Measurements from ENCODE around the gene LIPT1. TPM values are rescaled to one million over a fixed set of nuclear protein-coding genes. Genes with fewer than 3 reads are reported as not detected.
"Not testable (repeated sequence)": the region's sequence is repeated elsewhere in the genome, so short reads cannot be mapped to it uniquely, and the experiment has no call there.

The LIPT1 gene
- total RNA-seq = 3.3 TPM

- ATAC-seq = peak; percentile 95
These were observed at the start of gene LIPT1, which contains the start of gene TSGA10 for GRCh38 chr2:99154643-99155536. Gene LIPT1 (plus strand): TSS chr2:99154967. CDS start chr2:99161958, 6,991 bp downstream. Gene TSGA10 (minus strand): TSS chr2:99154942. CDS start chr2:99109439, 45,503 bp downstream.

DNA sequence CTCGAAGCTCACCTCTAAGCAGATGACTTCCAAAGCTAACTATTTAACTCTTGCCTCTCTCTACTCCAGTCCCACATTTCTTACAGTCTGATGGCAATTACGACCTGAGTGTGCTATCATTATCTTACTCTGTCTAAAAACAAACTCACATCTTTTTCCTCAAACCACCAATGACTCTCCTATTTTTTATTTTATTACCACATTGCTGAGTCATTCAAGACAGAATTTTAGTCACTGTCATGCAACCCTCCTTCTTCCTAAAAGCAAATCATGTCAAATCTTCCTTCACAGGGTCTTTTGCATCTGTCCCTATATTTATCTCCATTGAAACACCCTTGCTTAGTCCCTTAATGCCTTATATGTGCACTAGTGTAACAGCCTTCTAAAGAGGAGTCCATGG, 47.9 kb upstream of the LIPT1 start:
- no peak for ATAC-seq

DNA sequence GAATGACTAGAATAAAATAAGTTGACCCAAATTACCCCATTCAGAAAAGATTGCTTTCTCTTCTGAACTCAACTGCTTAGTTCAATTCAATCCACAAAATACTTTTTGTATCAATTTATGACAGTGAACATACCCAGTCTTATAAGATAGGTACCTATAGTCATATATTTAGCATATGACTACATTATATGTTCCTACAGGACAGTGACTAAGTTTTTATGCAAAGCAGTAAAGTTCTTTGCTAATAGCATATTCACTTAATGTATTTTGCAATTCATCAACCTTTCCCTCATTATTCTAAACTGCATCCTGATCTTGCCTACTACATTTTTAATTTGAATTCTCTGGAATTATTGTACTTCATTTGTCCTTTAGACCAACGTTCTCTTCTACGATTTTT, 43.5 kb upstream of the LIPT1 start:
- no peak for ATAC-seq

DNA sequence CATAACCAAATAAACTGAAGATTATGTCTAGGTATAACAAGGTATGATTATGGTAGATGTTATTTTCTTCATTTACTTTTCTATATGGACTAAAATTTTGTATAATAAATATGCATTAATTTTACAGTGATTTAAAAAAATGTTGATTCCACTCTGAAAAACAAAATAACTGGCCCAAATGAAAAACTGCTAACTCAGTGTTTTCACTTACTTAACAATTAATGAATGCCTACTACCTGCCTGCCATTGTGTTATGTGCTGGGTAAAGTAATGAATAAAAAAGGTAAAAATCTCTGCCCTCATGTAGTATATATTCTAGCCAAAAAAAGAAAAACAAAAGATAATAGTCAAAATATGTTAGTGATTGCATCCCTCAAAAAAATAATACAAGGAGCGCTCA, 42.8 kb upstream of the LIPT1 start:
- ATAC-seq = no peak

DNA sequence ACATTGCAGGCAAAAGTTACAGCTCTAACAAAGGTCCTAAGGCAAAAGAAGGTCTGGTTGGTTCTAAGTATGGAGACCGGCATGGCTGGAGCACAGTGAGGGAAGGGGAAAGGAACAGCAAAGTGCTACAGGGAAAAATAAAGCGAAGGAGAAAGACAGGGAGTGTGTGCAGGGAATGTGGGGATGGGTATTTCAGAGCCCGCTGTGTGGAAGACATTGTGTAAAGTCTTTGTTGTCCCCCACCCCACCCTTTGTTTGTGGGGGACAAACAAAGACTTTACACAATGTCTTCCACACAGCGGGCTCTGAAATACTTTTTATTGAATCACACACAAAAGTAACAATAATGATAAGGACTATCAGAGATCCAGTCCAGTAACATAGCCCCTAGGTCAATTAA, 42.1 kb upstream of the LIPT1 start:
- ATAC-seq = no peak

- no peak for ATAC-seq
These were observed 26.8 kb upstream of the LIPT1 start for GRCh38 chr2:99127981-99128380.

- ATAC-seq = not testable (repeated sequence)
These were observed 19.7 kb upstream of the LIPT1 start for GRCh38 chr2:99135044-99135556.

GRCh38 chr2:99139003-99139402, 15.8 kb upstream of the LIPT1 start:
- no peak for ATAC-seq

DNA sequence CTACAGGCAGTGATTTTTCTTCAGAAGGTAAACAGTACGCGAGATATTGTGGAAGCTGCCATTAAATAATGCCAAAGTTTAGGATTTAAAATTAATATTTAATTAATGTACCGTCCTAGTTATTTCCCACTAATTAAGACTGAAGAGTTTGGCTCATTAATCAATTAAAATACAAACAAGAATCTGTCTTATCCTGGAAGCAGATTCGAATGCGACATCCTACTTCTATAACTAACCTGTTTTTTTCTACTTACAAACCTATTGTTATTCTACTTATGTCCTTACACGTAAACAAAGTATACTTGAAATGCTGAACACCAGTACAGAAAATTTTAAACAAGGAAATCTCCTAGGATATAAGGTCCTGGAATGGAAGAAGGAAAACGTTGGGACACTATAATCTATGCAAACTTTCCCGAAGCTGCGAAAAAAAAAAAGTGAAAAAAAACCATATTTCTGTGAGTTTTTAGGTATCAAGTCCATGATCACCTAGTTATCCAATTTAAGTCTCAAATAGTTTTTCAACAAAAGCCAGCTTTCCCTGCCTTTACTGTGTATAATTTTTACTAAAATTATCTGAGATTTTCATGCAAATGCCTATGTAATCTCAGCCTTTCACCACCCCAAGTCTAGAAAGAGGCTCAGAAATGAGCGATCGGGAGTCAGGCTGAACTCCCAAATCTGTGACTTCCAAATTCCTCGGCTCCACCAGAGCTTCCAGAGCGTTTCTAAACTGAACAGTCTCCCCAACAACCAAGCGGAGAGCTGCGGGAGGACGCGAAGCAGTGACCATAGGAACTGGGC, 14.5 kb upstream of the LIPT1 start:
- no peak for ATAC-seq

GRCh38 chr2:99140860-99141109, 14.0 kb upstream of the LIPT1 start:
- ATAC-seq = no peak

GRCh38 chr2:99141110-99142108, 13.4 kb upstream of the LIPT1 start, which contains the start of gene C2orf15:
Gene C2orf15 (plus strand): TSS chr2:99141707. CDS start chr2:99150559, 8,852 bp downstream.
- peak; percentile 98 for ATAC-seq

DNA sequence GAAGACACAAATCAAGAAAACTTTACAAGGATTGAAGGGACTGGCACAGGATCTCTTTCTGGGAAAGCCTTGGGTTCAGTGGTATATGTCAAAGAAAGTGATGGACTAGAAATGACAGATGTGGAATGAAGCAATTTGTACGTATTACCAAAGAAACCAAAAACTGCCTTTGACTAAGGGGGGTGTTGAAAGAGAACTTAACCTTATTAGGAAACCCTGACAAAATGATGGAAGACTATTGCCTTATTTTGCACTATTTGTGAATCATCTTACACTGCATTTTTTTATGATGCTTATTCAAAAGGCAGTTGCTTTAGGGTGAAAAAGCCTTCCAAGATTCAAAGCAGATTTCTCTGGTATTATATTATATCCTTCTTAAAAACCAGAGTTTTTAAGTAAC, 4.1 kb upstream of the LIPT1 start:
- no peak for ATAC-seq

DNA sequence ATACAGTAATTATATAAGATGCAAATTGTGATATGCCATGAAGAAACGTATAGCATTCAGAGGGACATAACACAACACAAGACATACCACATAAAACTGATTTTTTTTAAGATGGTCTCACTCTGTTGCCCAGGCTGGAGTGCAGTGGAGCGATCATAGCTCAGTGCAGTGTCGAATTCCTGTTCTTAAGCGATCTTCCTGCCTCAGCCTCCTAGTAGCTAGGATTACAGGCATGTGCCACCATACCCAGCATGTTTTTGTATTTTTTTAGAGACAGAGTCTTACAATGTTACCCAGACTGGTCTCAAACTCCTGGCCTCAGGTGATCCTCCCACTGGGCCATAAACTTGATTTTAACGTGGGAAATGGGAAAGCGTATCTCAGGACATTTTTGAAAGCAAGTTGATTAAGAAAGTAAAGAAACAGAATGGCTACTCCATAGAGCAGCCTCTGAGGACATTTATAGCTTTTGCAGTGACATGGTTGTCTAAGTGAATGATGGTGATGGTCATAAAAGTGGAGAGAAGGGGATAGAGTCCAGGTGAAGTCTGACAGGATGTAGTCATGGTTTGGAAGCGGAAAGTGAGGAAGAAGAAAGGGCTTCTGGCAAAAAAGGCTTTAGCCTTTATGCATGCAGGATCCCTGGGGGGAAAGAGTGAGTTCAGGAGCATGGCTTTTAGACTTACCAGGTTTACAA, 2.4 kb upstream of the LIPT1 start:
- no peak for ATAC-seq

DNA sequence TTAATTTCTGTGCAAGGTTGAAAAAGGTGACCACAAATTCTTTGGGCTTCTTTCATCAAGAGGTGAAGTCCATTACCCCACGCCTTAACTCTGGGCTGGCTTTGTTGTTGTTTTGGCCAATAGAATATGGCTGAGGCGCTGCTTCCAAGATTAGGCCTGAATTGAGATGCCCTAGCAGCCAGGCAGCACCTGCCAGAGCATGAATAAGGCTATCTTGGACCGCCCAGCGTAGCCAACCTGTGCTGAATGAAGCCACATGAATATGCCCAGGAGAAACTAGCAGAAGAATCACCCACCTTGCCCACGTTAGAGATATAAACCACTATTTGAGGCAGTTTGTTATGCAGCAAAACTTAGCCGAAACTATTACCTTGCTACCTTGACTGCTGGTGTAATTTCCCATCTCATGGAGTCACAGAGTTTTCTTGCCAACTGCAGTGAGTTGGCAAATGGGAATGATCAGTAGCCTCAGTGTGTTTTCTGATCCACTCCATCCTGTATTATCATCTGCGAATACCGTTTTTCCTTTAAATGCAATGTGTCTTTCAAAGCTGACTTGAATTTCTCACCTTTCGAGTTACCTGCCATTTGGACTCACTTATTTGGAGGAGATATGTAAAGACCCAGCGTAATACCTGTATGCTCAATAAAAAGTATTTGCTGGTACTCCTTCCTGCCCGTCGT, 704 bp upstream of the LIPT1 start:
- no peak for ATAC-seq

GRCh38 chr2:99156891-99157290, 2.1 kb downstream of the LIPT1 start:
- ATAC-seq = no peak

DNA sequence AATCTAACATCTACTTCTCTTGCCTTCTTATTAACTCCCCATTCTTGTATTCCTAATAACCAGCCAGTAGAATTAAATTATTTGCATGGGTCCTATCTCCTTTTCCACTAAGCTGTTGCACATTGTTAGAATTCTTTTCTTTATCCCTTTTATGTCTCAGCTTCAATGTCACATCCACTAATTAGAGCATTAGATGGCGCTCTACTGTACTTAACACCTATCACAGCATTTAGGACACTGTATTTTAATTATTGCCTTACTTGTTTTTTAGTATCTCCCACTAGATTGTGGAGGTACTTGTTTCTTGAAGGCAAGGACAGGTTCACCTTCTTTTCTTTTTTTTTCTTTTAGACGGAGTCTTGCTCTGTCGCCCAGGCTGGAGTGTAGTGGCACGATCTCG, 3.8 kb downstream of the LIPT1 start:
- no peak for ATAC-seq

- peak; percentile 61 for ATAC-seq
These were observed 4.8 kb downstream of the LIPT1 start for GRCh38 chr2:99159594-99159993.

DNA sequence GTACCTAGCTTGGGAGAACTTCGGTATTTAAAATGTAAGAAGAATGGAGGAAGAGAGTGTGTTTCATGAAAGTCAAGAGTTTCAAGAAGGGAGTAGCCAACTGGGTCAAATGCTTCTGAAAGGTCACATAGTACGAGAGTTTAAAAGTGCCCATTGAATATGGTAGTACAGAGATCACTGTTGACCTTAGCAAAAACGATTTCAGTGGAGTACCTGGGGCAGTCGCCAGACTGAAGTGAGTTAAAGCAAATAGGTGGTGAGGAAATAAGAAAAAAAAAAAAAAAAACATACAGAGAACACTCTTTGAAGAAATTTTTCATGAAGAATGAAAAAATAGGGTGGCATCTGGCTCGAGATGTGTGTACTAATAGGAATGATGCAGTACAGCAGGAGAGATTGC, 11.5 kb downstream of the LIPT1 start:
- ATAC-seq = no peak

DNA sequence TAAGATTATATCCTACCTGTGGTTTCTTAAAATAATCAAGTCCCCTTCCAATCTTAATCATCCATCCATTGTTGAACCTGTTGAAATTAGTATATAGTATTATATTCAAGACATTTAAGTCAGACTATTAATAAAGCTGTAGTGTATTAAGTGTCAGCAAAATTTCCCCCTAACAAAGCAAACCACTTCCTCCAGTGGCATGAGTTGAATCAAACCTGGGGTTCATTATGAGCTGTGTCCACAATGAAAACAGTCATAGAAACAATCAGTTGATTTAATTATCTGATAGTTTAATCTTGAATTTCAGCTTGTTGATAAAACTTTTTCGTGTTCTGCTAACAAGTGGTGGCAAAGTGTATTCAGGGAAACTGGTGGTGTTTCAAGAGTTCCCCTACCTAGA, 14.8 kb downstream of the LIPT1 start:
- no peak for ATAC-seq

- ATAC-seq = no peak
These were observed 16.8 kb downstream of the LIPT1 start for GRCh38 chr2:99171377-99172140.
